MCF 10A (cell line): ENCODE results near the gene KRT6B. TPM values are rescaled to one million over a fixed set of nuclear protein-coding genes. Genes with fewer than 3 reads are reported as not detected.

Experiments used
- BruUV-seq: library from RNA; stranded (reverse); fragments of 400-500 nt; replicated peaks from 2 replicates; lab custom pipeline; 2021; lab: Mats Ljungman, UMichigan
- CTCF ChIA-PET: fragments of 300-600 bp; sonication (Branson Sonifier 250); formaldehyde crosslinking; extraction: SDS; loops from one replicate; lab custom pipeline; 2021; ENCODE audit warnings: antibody characterized with exemption, inconsistent platforms; lab: Yijun Ruan, JAX
- POLR2A ChIA-PET: fragments of 300-600, 350-650 bp; sonication (Branson Sonifier 250); formaldehyde crosslinking; extraction: SDS; loops from one replicate; lab custom pipeline; 2020; ENCODE audit warnings: antibody characterized with exemption, inconsistent platforms; lab: Yijun Ruan, JAX
- DNase-seq: peaks from one replicate; pipeline ENCODE4 v3.0.0-alpha.2; 2018; ENCODE audit not compliant: unreplicated experiment
- H3K27ac Mint-ChIP-seq: one replicate; pipeline ENCODE4 v1.8.0; 2022; ENCODE audit warnings: mild to moderate bottlenecking, low read depth, mixed read lengths; ENCODE audit not compliant: unreplicated experiment
- H3K27me3 Mint-ChIP-seq: one replicate; pipeline ENCODE4 v1.8.0; 2022; ENCODE audit warnings: mixed read lengths; ENCODE audit not compliant: insufficient read depth, unreplicated experiment
- H3K36me3 Mint-ChIP-seq: one replicate; pipeline ENCODE4 v1.8.0; 2022; ENCODE audit warnings: mild to moderate bottlenecking, moderate library complexity, mixed read lengths; ENCODE audit not compliant: insufficient read depth, unreplicated experiment
- H3K4me1 Mint-ChIP-seq: one replicate; pipeline ENCODE4 v1.8.0; 2022; ENCODE audit warnings: mixed read lengths; ENCODE audit not compliant: insufficient read depth, unreplicated experiment
- H3K4me3 Mint-ChIP-seq: one replicate; pipeline ENCODE4 v1.8.0; 2022; ENCODE audit warnings: mild to moderate bottlenecking, moderate library complexity, mixed read lengths; ENCODE audit not compliant: unreplicated experiment
- H3K9me3 Mint-ChIP-seq: one replicate; pipeline ENCODE4 v1.8.0; 2022; ENCODE audit warnings: mixed read lengths; ENCODE audit not compliant: unreplicated experiment
- CTCF ChIP-seq: fragments of 200-600 bp; IDR thresholded peaks from one replicate; pipeline ENCODE4 v1.8.0; 2022; ENCODE audit warnings: antibody characterized with exemption, mild to moderate bottlenecking; ENCODE audit not compliant: unreplicated experiment
- intact Hi-C: fragments of 100-400 bp; cut with micrococcal nuclease; formaldehyde crosslinking; loops from 2 replicates; pipeline ENCODE4 v1.14.1; 2022
- total RNA-seq: library from RNA; stranded (reverse); gene quantifications from 2 replicates; pipeline ENCODE4 v1.2.3, GENCODE V29; 2022

KRT6B gene
- total RNA-seq, 1 experiment from 2014 or later = 3.3 TPM

- no peak overlapping the region for H3K27ac Mint-ChIP-seq
- no peak overlapping the region for H3K4me3 Mint-ChIP-seq
- no peak for TF ChIP-seq CTCF
- CTCF ChIA-PET = interaction anchor here (1.1 kb wide), 1 partner anchor 14 kb away, joined by 5 read pairs; no protein-coding TSS in a partner anchor
- no peaks in the 10 kb centered on the region for H3K9me3 Mint-ChIP-seq
- H3K27me3 Mint-ChIP-seq = no peaks in the 10 kb centered on the region
- no peak for DNase-seq
- intact Hi-C loops = no loop called here
- H3K36me3 Mint-ChIP-seq = no peaks in the 10 kb centered on the region
- H3K4me1 Mint-ChIP-seq = peaks cover 32% of the 10 kb centered on the region
- POLR2A ChIA-PET = interaction anchor here (0.9 to 1.5 kb wide), 4 partner anchors 12 to 196 kb away, joined by 3 to 5 read pairs (median 4); partner anchors contain the start of gene KRT6A
- BruUV-seq = no TSS peak
Measured at GRCh38 chr12:52416795-52417194, 35.2 kb downstream of the KRT6B start.

GRCh38 chr12:52415870-52416750 is 35.8 kb downstream of the KRT6B start:
- ChIA-PET CTCF (interaction anchor here (1.1 kb wide), 1 partner anchor 14 kb away, joined by 5 read pairs; no protein-coding TSS in a partner anchor), POLR2A (interaction anchor here (0.9 to 1.5 kb wide), 5 partner anchors 13 to 195 kb away, joined by 3 to 5 read pairs (median 3); partner anchors contain the start of gene KRT6A)
- peak; percentile 99 for DNase-seq
- Mint-ChIP-seq H3K9me3 (no peaks in the 10 kb centered on the region), H3K4me3 (no peak overlapping the region), H3K27ac (peak overlapping the region; percentile 56), H3K36me3 (no peaks in the 10 kb centered on the region), H3K27me3 (no peaks in the 10 kb centered on the region), H3K4me1 (peaks cover 32% of the 10 kb centered on the region)
- no peak for TF ChIP-seq CTCF
- intact Hi-C loops = no loop called here
- no TSS peak for BruUV-seq

GRCh38 chr12:52414936-52415335 is 37.0 kb downstream of the KRT6B start:
- no TSS peak for BruUV-seq
- ChIA-PET CTCF (interaction anchor here (0.6 kb wide), 1 partner anchor 19 kb away, joined by 3 read pairs; no protein-coding TSS in a partner anchor), POLR2A (interaction anchor here (0.6 kb wide), 1 partner anchor 163 kb away, joined by 3 read pairs; no protein-coding TSS in a partner anchor)
- intact Hi-C loops = no loop called here
- Mint-ChIP-seq H3K27me3 (no peaks in the 10 kb centered on the region), H3K36me3 (no peaks in the 10 kb centered on the region), H3K4me3 (no peak overlapping the region), H3K4me1 (peaks cover 27% of the 10 kb centered on the region), H3K9me3 (no peaks in the 10 kb centered on the region), H3K27ac (peak overlapping the region; percentile 56)
- no peak for TF ChIP-seq CTCF
- no peak for DNase-seq

GRCh38 chr12:52413782-52414345 is 38.1 kb downstream of the KRT6B start:
- Mint-ChIP-seq H3K4me3 (no peak overlapping the region), H3K36me3 (no peaks in the 10 kb centered on the region), H3K27me3 (peaks cover 3% of the 10 kb centered on the region), H3K9me3 (no peaks in the 10 kb centered on the region), H3K27ac (no peak overlapping the region), H3K4me1 (peaks cover 22% of the 10 kb centered on the region)
- POLR2A ChIA-PET = interaction anchor here (0.7 kb wide), 1 partner anchor 41 kb away, joined by 3 read pairs; no protein-coding TSS in a partner anchor
- intact Hi-C loops = no loop called here
- TF ChIP-seq CTCF = no peak
- no peak for DNase-seq
- CTCF ChIA-PET = interaction anchor here (0.6 to 1.2 kb wide), 3 partner anchors 15 to 33 kb away, joined by 3 to 6 read pairs (median 5); no protein-coding TSS in a partner anchor
- no TSS peak for BruUV-seq
